ENCODE results near the gene CCDC154. TPM values are rescaled to one million over a fixed set of nuclear protein-coding genes. Genes with fewer than 3 reads are reported as not detected.

The CCDC154 gene
- total and polyA plus RNA-seq, 2 donors from 2014 or later: 1.8 to 2.8 TPM

GRCh38 chr16:1464894-1465566 is 20.7 kb upstream of the CCDC154 start:
- TF ChIP-seq CTCF (IDR thresholded peaks at IDR 0.05; ENCODE audit: borderline replicate concordance, extremely low read depth, insufficient read depth): no peak
- no peaks in the 10 kb centered on the region for H3K9me3 ChIP-seq (ENCODE audit: control insufficient read depth in 2 of 3, insufficient read depth in 1 of 3, low read length in 3 of 3)
- H3K36me3 ChIP-seq (ENCODE audit: control insufficient read depth in 2 of 3, insufficient read depth in 3 of 3, low read length in 3 of 3): peaks cover 0 to 6% (median 3%) of the 10 kb centered on the region in 3 donors
- FAIRE-seq: no peak
- DNase-seq: peak in 1 of 5 donors; percentile 16
- H3K27me3 ChIP-seq (ENCODE audit: control insufficient read depth, insufficient read depth, low read length): no peaks in the 10 kb centered on the region
- no peaks in the 10 kb centered on the region for H3K4me1 ChIP-seq (ENCODE audit: control insufficient read depth in 2 of 3, insufficient read depth in 2 of 3, low read depth in 1 of 3, low read length in 3 of 3)
- H3K27ac ChIP-seq (ENCODE audit: low read depth in 2 of 2, low read length in 2 of 2): no peak overlapping the region
- no peak overlapping the region for H3K9ac ChIP-seq (ENCODE audit: low read length in 3 of 3)
- no peak overlapping the region for H3K4me3 ChIP-seq (ENCODE audit: low read length in 3 of 3)
- intact Hi-C loops (cut with DNase I): no loop called here

- intact Hi-C loops (cut with DNase I): no loop called here
- Histone ChIP-seq H3K36me3 (ENCODE audit: control insufficient read depth in 2 of 3, insufficient read depth in 3 of 3, low read length in 3 of 3) (peaks cover 0 to 7% (median 3%) of the 10 kb centered on the region in 3 donors), H3K4me3 (ENCODE audit: low read length in 3 of 3) (no peak overlapping the region), H3K4me1 (ENCODE audit: control insufficient read depth in 2 of 3, insufficient read depth in 2 of 3, low read depth in 1 of 3, low read length in 3 of 3) (no peaks in the 10 kb centered on the region), H3K9me3 (ENCODE audit: control insufficient read depth in 2 of 3, insufficient read depth in 1 of 3, low read length in 3 of 3) (no peaks in the 10 kb centered on the region), H3K9ac (ENCODE audit: low read length in 3 of 3) (no peak overlapping the region), H3K27ac (ENCODE audit: low read depth in 2 of 2, low read length in 2 of 2) (no peak overlapping the region), H3K27me3 (ENCODE audit: control insufficient read depth, insufficient read depth, low read length) (no peaks in the 10 kb centered on the region)
- no peak for DNase-seq
- FAIRE-seq: no peak
- no peak for TF ChIP-seq CTCF (IDR thresholded peaks at IDR 0.05; ENCODE audit: borderline replicate concordance, extremely low read depth, insufficient read depth)
Measured at GRCh38 chr16:1464196-1464893, 20.0 kb upstream of the CCDC154 start.

- Histone ChIP-seq H3K27ac (ENCODE audit: low read depth in 2 of 2, low read length in 2 of 2) (no peak overlapping the region), H3K9ac (ENCODE audit: low read length in 3 of 3) (no peak overlapping the region), H3K4me1 (ENCODE audit: control insufficient read depth in 2 of 3, insufficient read depth in 2 of 3, low read depth in 1 of 3, low read length in 3 of 3) (no peaks in the 10 kb centered on the region), H3K36me3 (ENCODE audit: control insufficient read depth in 2 of 3, insufficient read depth in 3 of 3, low read length in 3 of 3) (peaks cover 0 to 9% (median 8%) of the 10 kb centered on the region in 3 donors), H3K9me3 (ENCODE audit: control insufficient read depth in 2 of 3, insufficient read depth in 1 of 3, low read length in 3 of 3) (no peaks in the 10 kb centered on the region), H3K27me3 (ENCODE audit: control insufficient read depth, insufficient read depth, low read length) (no peaks in the 10 kb centered on the region), H3K4me3 (ENCODE audit: low read length in 3 of 3) (no peak overlapping the region)
- TF ChIP-seq CTCF (IDR thresholded peaks at IDR 0.05; ENCODE audit: borderline replicate concordance, extremely low read depth, insufficient read depth): no peak
- intact Hi-C loops (cut with DNase I): no loop called here
- no peak for DNase-seq
- FAIRE-seq: no peak
Measured at GRCh38 chr16:1461146-1461545, 16.8 kb upstream of the CCDC154 start.

Data from kidney (tissue), 14 donors.